Thyroid gland (tissue), 4 donors: Measurements from ENCODE around the gene FBP2.

ENCODE experiments used
- POLR2A ChIP-seq, 2 donors: fragments of 450-650 bp; IDR thresholded peaks; one replicate each; pipeline ENCODE4 v1.6.1; 2017; ENCODE audit warnings: antibody characterized with exemption in 2 of 2, mild to moderate bottlenecking in 2 of 2, moderate library complexity in 1 of 2
- TF ChIP-seq, protein P1 (sequence below), 6 experiments: fragments of 200-600 bp in 3 of 6; fragments of 450-650 bp in 3 of 6; sonication (generic) in 3 of 6; IDR thresholded peaks; one replicate each; pipeline ENCODE4 v1.5.1; 2016 to 2019; ENCODE audit warnings: antibody characterized with exemption in 6 of 6, mild to moderate bottlenecking in 2 of 6, inconsistent platforms in 1 of 6, moderate library complexity in 1 of 6

DNA sequence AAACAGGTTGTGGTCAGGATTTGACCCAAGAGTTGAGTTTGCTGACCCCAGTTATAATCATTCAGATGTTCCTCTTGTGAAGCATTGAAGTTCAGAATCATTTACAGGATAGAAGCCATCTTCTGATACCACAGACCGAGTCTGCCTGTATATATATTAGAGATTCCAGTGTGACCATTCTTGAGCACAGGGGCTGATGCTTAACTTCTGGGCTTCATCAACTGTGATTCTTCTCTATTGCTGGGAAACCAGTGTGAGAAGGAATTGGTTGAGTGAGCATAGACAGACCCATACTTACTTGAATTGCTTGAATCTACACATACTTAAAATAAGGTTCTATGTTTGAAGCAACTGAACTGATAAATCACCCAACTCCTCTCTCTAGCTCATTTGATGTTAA is 66.7 kb downstream of the FBP2 start:
- TF ChIP-seq, protein P1, sequence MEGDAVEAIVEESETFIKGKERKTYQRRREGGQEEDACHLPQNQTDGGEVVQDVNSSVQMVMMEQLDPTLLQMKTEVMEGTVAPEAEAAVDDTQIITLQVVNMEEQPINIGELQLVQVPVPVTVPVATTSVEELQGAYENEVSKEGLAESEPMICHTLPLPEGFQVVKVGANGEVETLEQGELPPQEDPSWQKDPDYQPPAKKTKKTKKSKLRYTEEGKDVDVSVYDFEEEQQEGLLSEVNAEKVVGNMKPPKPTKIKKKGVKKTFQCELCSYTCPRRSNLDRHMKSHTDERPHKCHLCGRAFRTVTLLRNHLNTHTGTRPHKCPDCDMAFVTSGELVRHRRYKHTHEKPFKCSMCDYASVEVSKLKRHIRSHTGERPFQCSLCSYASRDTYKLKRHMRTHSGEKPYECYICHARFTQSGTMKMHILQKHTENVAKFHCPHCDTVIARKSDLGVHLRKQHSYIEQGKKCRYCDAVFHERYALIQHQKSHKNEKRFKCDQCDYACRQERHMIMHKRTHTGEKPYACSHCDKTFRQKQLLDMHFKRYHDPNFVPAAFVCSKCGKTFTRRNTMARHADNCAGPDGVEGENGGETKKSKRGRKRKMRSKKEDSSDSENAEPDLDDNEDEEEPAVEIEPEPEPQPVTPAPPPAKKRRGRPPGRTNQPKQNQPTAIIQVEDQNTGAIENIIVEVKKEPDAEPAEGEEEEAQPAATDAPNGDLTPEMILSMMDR (IDR thresholded peaks at IDR 0.05), result no peak
- TF ChIP-seq POLR2A (IDR thresholded peaks at IDR 0.05), result no peak
